ENCODE results near the gene ERN1.

Gene ERN1

GRCh38 chr17:64138441-64138840 is 8.5 kb upstream of the ERN1 start:
- H3K27ac ChIP-seq (ENCODE audit: low read depth in 2 of 2, low read length in 2 of 2) = no peak overlapping the region
- no peaks in the 10 kb centered on the region for H3K4me1 ChIP-seq (ENCODE audit: control insufficient read depth in 2 of 2, insufficient read depth in 2 of 2, low read length in 2 of 2)
- H3K27me3 ChIP-seq (ENCODE audit: control insufficient read depth in 2 of 2, insufficient read depth in 2 of 2, low read length in 2 of 2) = no peaks in the 10 kb centered on the region
- no peaks in the 10 kb centered on the region for H3K36me3 ChIP-seq (ENCODE audit: control insufficient read depth in 2 of 2, insufficient read depth in 2 of 2, low read length in 2 of 2)
- no peaks in the 10 kb centered on the region for H3K9me3 ChIP-seq (ENCODE audit: control insufficient read depth in 2 of 2, low read length in 2 of 2)
- H3K4me3 ChIP-seq (ENCODE audit: low read length in 2 of 2) = no peak overlapping the region
- H3K9ac ChIP-seq (ENCODE audit: low read depth in 1 of 2, low read length in 2 of 2) = no peak overlapping the region

- Histone ChIP-seq H3K9ac (ENCODE audit: low read depth in 1 of 2, low read length in 2 of 2) (no peak overlapping the region), H3K36me3 (ENCODE audit: control insufficient read depth in 2 of 2, insufficient read depth in 2 of 2, low read length in 2 of 2) (no peaks in the 10 kb centered on the region), H3K4me3 (ENCODE audit: low read length in 2 of 2) (no peak overlapping the region), H3K27ac (ENCODE audit: low read depth in 2 of 2, low read length in 2 of 2) (no peak overlapping the region), H3K9me3 (ENCODE audit: control insufficient read depth in 2 of 2, low read length in 2 of 2) (no peaks in the 10 kb centered on the region), H3K27me3 (ENCODE audit: control insufficient read depth in 2 of 2, insufficient read depth in 2 of 2, low read length in 2 of 2) (no peaks in the 10 kb centered on the region), H3K4me1 (ENCODE audit: control insufficient read depth in 2 of 2, insufficient read depth in 2 of 2, low read length in 2 of 2) (peaks cover 10 to 11% of the 10 kb centered on the region in 2 donors)
Measured at GRCh38 chr17:64135000-64135399, 5.1 kb upstream of the ERN1 start.

GRCh38 chr17:64134216-64134970 is 4.4 kb upstream of the ERN1 start:
- H3K27me3 ChIP-seq (ENCODE audit: control insufficient read depth in 2 of 2, insufficient read depth in 2 of 2, low read length in 2 of 2) = no peaks in the 10 kb centered on the region
- H3K4me3 ChIP-seq (ENCODE audit: low read length in 2 of 2) = no peak overlapping the region
- H3K27ac ChIP-seq (ENCODE audit: low read depth in 2 of 2, low read length in 2 of 2) = no peak overlapping the region
- no peaks in the 10 kb centered on the region for H3K36me3 ChIP-seq (ENCODE audit: control insufficient read depth in 2 of 2, insufficient read depth in 2 of 2, low read length in 2 of 2)
- no peaks in the 10 kb centered on the region for H3K9me3 ChIP-seq (ENCODE audit: control insufficient read depth in 2 of 2, low read length in 2 of 2)
- peaks cover 10 to 11% of the 10 kb centered on the region in 2 donors for H3K4me1 ChIP-seq (ENCODE audit: control insufficient read depth in 2 of 2, insufficient read depth in 2 of 2, low read length in 2 of 2)
- H3K9ac ChIP-seq (ENCODE audit: low read depth in 1 of 2, low read length in 2 of 2) = no peak overlapping the region

GRCh38 chr17:64133546-64134215 is 3.7 kb upstream of the ERN1 start:
- H3K36me3 ChIP-seq (ENCODE audit: control insufficient read depth in 2 of 2, insufficient read depth in 2 of 2, low read length in 2 of 2) = no peaks in the 10 kb centered on the region
- no peak overlapping the region for H3K4me3 ChIP-seq (ENCODE audit: low read length in 2 of 2)
- H3K27ac ChIP-seq (ENCODE audit: low read depth in 2 of 2, low read length in 2 of 2) = no peak overlapping the region
- no peak overlapping the region for H3K9ac ChIP-seq (ENCODE audit: low read depth in 1 of 2, low read length in 2 of 2)
- no peaks in the 10 kb centered on the region for H3K27me3 ChIP-seq (ENCODE audit: control insufficient read depth in 2 of 2, insufficient read depth in 2 of 2, low read length in 2 of 2)
- no peaks in the 10 kb centered on the region for H3K9me3 ChIP-seq (ENCODE audit: control insufficient read depth in 2 of 2, low read length in 2 of 2)
- H3K4me1 ChIP-seq (ENCODE audit: control insufficient read depth in 2 of 2, insufficient read depth in 2 of 2, low read length in 2 of 2) = peaks cover 15% of the 10 kb centered on the region in 2 donors

GRCh38 chr17:64131606-64132270 is 1.8 kb upstream of the ERN1 start:
- Histone ChIP-seq H3K4me3 (ENCODE audit: low read length in 2 of 2) (no peak overlapping the region), H3K9me3 (ENCODE audit: control insufficient read depth in 2 of 2, low read length in 2 of 2) (no peaks in the 10 kb centered on the region), H3K9ac (ENCODE audit: low read depth in 1 of 2, low read length in 2 of 2) (no peak overlapping the region), H3K36me3 (ENCODE audit: control insufficient read depth in 2 of 2, insufficient read depth in 2 of 2, low read length in 2 of 2) (no peaks in the 10 kb centered on the region), H3K4me1 (ENCODE audit: control insufficient read depth in 2 of 2, insufficient read depth in 2 of 2, low read length in 2 of 2) (peaks cover 19 to 21% of the 10 kb centered on the region in 2 donors), H3K27ac (ENCODE audit: low read depth in 2 of 2, low read length in 2 of 2) (no peak overlapping the region), H3K27me3 (ENCODE audit: control insufficient read depth in 2 of 2, insufficient read depth in 2 of 2, low read length in 2 of 2) (no peaks in the 10 kb centered on the region)

GRCh38 chr17:64130559-64131001 is 636 bp upstream of the ERN1 start:
- no peaks in the 10 kb centered on the region for H3K9me3 ChIP-seq (ENCODE audit: control insufficient read depth in 2 of 2, low read length in 2 of 2)
- peak overlapping the region; percentile 67 to 70 for H3K4me3 ChIP-seq (ENCODE audit: low read length in 2 of 2)
- no peaks in the 10 kb centered on the region for H3K36me3 ChIP-seq (ENCODE audit: control insufficient read depth in 2 of 2, insufficient read depth in 2 of 2, low read length in 2 of 2)
- H3K4me1 ChIP-seq (ENCODE audit: control insufficient read depth in 2 of 2, insufficient read depth in 2 of 2, low read length in 2 of 2) = peaks cover 19 to 21% of the 10 kb centered on the region in 2 donors
- peak overlapping the region; percentile 78 to 81 for H3K27ac ChIP-seq (ENCODE audit: low read depth in 2 of 2, low read length in 2 of 2)
- peak overlapping the region; percentile 54 to 67 for H3K9ac ChIP-seq (ENCODE audit: low read depth in 1 of 2, low read length in 2 of 2)
- no peaks in the 10 kb centered on the region for H3K27me3 ChIP-seq (ENCODE audit: control insufficient read depth in 2 of 2, insufficient read depth in 2 of 2, low read length in 2 of 2)

GRCh38 chr17:64129515-64129764 is 504 bp downstream of the ERN1 start:
- Histone ChIP-seq H3K4me3 (ENCODE audit: low read length in 2 of 2) (peak overlapping the region; percentile 72 to 91), H3K27ac (ENCODE audit: low read depth in 2 of 2, low read length in 2 of 2) (peak overlapping the region; percentile 97 to 98), H3K4me1 (ENCODE audit: control insufficient read depth in 2 of 2, insufficient read depth in 2 of 2, low read length in 2 of 2) (peaks cover 19 to 21% of the 10 kb centered on the region in 2 donors), H3K27me3 (ENCODE audit: control insufficient read depth in 2 of 2, insufficient read depth in 2 of 2, low read length in 2 of 2) (no peaks in the 10 kb centered on the region), H3K9ac (ENCODE audit: low read depth in 1 of 2, low read length in 2 of 2) (peak overlapping the region; percentile 91 to 96), H3K36me3 (ENCODE audit: control insufficient read depth in 2 of 2, insufficient read depth in 2 of 2, low read length in 2 of 2) (no peaks in the 10 kb centered on the region), H3K9me3 (ENCODE audit: control insufficient read depth in 2 of 2, low read length in 2 of 2) (no peaks in the 10 kb centered on the region)

- Histone ChIP-seq H3K4me1 (ENCODE audit: control insufficient read depth in 2 of 2, insufficient read depth in 2 of 2, low read length in 2 of 2) (peaks cover 19 to 21% of the 10 kb centered on the region in 2 donors), H3K27me3 (ENCODE audit: control insufficient read depth in 2 of 2, insufficient read depth in 2 of 2, low read length in 2 of 2) (no peaks in the 10 kb centered on the region), H3K27ac (ENCODE audit: low read depth in 2 of 2, low read length in 2 of 2) (peak overlapping the region; percentile 97 to 98), H3K9ac (ENCODE audit: low read depth in 1 of 2, low read length in 2 of 2) (peak overlapping the region; percentile 91 to 96), H3K9me3 (ENCODE audit: control insufficient read depth in 2 of 2, low read length in 2 of 2) (no peaks in the 10 kb centered on the region), H3K4me3 (ENCODE audit: low read length in 2 of 2) (peak overlapping the region; percentile 72 to 91), H3K36me3 (ENCODE audit: control insufficient read depth in 2 of 2, insufficient read depth in 2 of 2, low read length in 2 of 2) (no peaks in the 10 kb centered on the region)
Measured at GRCh38 chr17:64128787-64129514, 993 bp downstream of the ERN1 start.

- H3K4me1 ChIP-seq (ENCODE audit: control insufficient read depth in 2 of 2, insufficient read depth in 2 of 2, low read length in 2 of 2) = peaks cover 19 to 21% of the 10 kb centered on the region in 2 donors
- H3K4me3 ChIP-seq (ENCODE audit: low read length in 2 of 2) = peak overlapping the region in 1 of 2 donors; percentile 22
- no peaks in the 10 kb centered on the region for H3K9me3 ChIP-seq (ENCODE audit: control insufficient read depth in 2 of 2, low read length in 2 of 2)
- H3K27ac ChIP-seq (ENCODE audit: low read depth in 2 of 2, low read length in 2 of 2) = no peak overlapping the region
- no peak overlapping the region for H3K9ac ChIP-seq (ENCODE audit: low read depth in 1 of 2, low read length in 2 of 2)
- no peaks in the 10 kb centered on the region for H3K27me3 ChIP-seq (ENCODE audit: control insufficient read depth in 2 of 2, insufficient read depth in 2 of 2, low read length in 2 of 2)
- H3K36me3 ChIP-seq (ENCODE audit: control insufficient read depth in 2 of 2, insufficient read depth in 2 of 2, low read length in 2 of 2) = no peaks in the 10 kb centered on the region
Measured at GRCh38 chr17:64126918-64127317, 3.0 kb downstream of the ERN1 start.

GRCh38 chr17:64125937-64126336 is 4.0 kb downstream of the ERN1 start:
- H3K27me3 ChIP-seq (ENCODE audit: control insufficient read depth in 2 of 2, insufficient read depth in 2 of 2, low read length in 2 of 2) = no peaks in the 10 kb centered on the region
- no peak overlapping the region for H3K27ac ChIP-seq (ENCODE audit: low read depth in 2 of 2, low read length in 2 of 2)
- H3K4me1 ChIP-seq (ENCODE audit: control insufficient read depth in 2 of 2, insufficient read depth in 2 of 2, low read length in 2 of 2) = peaks cover 16% of the 10 kb centered on the region in 2 donors
- H3K9me3 ChIP-seq (ENCODE audit: control insufficient read depth in 2 of 2, low read length in 2 of 2) = no peaks in the 10 kb centered on the region
- no peaks in the 10 kb centered on the region for H3K36me3 ChIP-seq (ENCODE audit: control insufficient read depth in 2 of 2, insufficient read depth in 2 of 2, low read length in 2 of 2)
- no peak overlapping the region for H3K4me3 ChIP-seq (ENCODE audit: low read length in 2 of 2)
- no peak overlapping the region for H3K9ac ChIP-seq (ENCODE audit: low read depth in 1 of 2, low read length in 2 of 2)
